MM.1S (cell line): ENCODE data around the gene MPP3.

Experiments used
- CTCF ChIP-seq: fragments of 300-600 bp; sonication (generic); IDR thresholded peaks from 2 replicates; pipeline ENCODE4 v1.5.1; 2016; ENCODE audit warnings: antibody characterized with exemption, low read length, mixed read lengths
- EZH2 ChIP-seq: fragments of 300-600 bp; sonication (generic); optimal IDR thresholded peaks from 2 replicates; pipeline ENCODE3; 2017; ENCODE audit warnings: low read depth, mild to moderate bottlenecking, antibody characterized with exemption, low read length, mixed read lengths

GRCh38 chr17:43854498-43854897 is 21.6 kb upstream of the MPP3 start:
- TF ChIP-seq CTCF, result no peak
- no peak for TF ChIP-seq EZH2
